Measurements from ENCODE around the gene GJC2.

The GJC2 gene

DNA sequence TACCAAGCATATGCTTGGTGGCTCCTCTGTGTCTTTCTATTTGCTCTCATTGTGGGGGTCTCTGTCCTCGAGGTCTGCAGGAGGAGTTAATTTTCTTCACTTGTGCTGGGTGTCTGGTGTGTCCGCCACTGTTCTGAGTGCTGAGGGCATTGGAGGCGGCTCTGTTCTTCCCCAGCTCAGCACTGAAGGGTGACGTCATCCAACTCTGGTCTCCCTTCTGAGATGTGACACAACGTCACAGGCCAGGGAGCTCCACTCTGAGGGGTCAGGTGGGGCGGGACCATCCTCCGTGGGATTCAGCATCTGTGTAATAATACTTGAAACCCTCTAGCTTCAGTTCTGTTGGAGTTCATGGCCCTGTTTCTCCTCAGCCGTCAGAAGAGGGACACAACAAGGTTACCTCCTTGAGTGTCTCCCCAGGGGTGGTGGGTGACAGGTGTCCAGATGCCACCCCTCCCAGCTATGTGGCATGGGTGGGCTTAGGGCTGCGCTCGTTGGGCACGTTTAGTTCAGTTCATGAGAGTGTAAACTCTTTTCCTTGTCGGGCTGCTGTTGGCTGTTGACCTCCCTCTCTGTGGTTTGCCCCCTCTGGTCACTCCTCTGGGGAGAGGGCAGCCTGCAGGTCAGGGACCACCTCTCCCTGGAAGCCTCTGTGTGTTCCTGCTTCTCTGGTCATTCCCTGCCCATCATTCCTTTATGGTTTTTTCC, 19.0 kb downstream of the GJC2 start:
- H3K27me3 ChIP-seq (ENCODE audit: insufficient read depth, low read length, poor library complexity): no peaks in the 10 kb centered on the region
- TF ChIP-seq, protein P1, sequence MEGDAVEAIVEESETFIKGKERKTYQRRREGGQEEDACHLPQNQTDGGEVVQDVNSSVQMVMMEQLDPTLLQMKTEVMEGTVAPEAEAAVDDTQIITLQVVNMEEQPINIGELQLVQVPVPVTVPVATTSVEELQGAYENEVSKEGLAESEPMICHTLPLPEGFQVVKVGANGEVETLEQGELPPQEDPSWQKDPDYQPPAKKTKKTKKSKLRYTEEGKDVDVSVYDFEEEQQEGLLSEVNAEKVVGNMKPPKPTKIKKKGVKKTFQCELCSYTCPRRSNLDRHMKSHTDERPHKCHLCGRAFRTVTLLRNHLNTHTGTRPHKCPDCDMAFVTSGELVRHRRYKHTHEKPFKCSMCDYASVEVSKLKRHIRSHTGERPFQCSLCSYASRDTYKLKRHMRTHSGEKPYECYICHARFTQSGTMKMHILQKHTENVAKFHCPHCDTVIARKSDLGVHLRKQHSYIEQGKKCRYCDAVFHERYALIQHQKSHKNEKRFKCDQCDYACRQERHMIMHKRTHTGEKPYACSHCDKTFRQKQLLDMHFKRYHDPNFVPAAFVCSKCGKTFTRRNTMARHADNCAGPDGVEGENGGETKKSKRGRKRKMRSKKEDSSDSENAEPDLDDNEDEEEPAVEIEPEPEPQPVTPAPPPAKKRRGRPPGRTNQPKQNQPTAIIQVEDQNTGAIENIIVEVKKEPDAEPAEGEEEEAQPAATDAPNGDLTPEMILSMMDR (IDR thresholded peaks at IDR 0.05; ENCODE audit: borderline replicate concordance, extremely low read depth, low read length, poor library complexity, severe bottlenecking): no peak
- no peak for TF ChIP-seq EZH2 (IDR thresholded peaks at IDR 0.05; ENCODE audit: borderline replicate concordance, low read depth, low read length, severe bottlenecking)

DNA sequence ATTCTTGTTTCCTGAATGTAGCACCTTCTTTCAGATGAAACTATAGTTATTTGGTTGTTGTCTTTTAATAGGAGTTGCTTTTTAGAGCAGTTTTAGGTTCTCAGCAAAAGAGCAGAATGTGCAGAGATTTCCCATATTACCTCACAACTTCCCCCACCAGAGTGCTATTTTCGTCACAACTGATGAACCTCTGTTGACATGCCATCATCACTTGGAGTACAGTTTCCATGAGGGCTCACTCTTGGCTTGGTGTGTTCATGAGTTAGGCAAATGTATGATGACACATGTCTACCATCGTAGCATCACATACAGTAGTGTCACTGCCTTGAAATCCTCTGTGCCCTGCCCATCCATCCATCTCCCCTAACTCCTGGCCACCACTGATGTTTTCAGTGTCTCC, 19.6 kb downstream of the GJC2 start:
- peaks cover 42% of the 10 kb centered on the region for H4K20me1 ChIP-seq (ENCODE audit: insufficient read depth, low read length)
- H3K4me1 ChIP-seq (ENCODE audit: insufficient read depth, low read length): peaks cover 22% of the 10 kb centered on the region
- H3K9ac ChIP-seq (ENCODE audit: low read depth, low read length): no peak overlapping the region
- no peaks in the 10 kb centered on the region for H3K9me3 ChIP-seq (ENCODE audit: insufficient read depth, low read length, severe bottlenecking)
- H3K27me3 ChIP-seq (ENCODE audit: insufficient read depth, low read length, poor library complexity): no peaks in the 10 kb centered on the region
- H3K27ac ChIP-seq (ENCODE audit: low read length): no peak overlapping the region
- no peak overlapping the region for H2AFZ ChIP-seq (ENCODE audit: low read depth, low read length)
- 0 out of 2 replicates have a peak, but pooled peaks cover 2% of the 10 kb centered on the region for H3K36me3 ChIP-seq (ENCODE audit: insufficient read depth, low read length)
- DNase-seq (no peak), ATAC-seq (ENCODE audit: insufficient read depth, low read depth) (no peak)
- no peak overlapping the region for H3K4me3 ChIP-seq (ENCODE audit: low read depth in 1 of 2, low read length in 2 of 2)
- no peak overlapping the region for H3K4me2 ChIP-seq (ENCODE audit: insufficient read depth, low read length)
- TF ChIP-seq, protein P1 (IDR thresholded peaks at IDR 0.05; ENCODE audit: borderline replicate concordance, extremely low read depth, low read length, poor library complexity, severe bottlenecking): no peak
- TF ChIP-seq EZH2 (IDR thresholded peaks at IDR 0.05; ENCODE audit: borderline replicate concordance, low read depth, low read length, severe bottlenecking): no peak
- peaks cover 41% of the 10 kb centered on the region for H3K79me2 ChIP-seq (ENCODE audit: insufficient read depth, low read length)

More for the DNA sequence above, 19.0 kb downstream of the GJC2 start:
- Histone ChIP-seq H2AFZ (ENCODE audit: low read depth, low read length) (no peak overlapping the region), H3K9me3 (ENCODE audit: insufficient read depth, low read length, severe bottlenecking) (no peaks in the 10 kb centered on the region), H3K79me2 (ENCODE audit: insufficient read depth, low read length) (peaks cover 40% of the 10 kb centered on the region), H3K4me1 (ENCODE audit: insufficient read depth, low read length) (peaks cover 24% of the 10 kb centered on the region), H3K27ac (ENCODE audit: low read length) (no peak overlapping the region), H4K20me1 (ENCODE audit: insufficient read depth, low read length) (peaks cover 39% of the 10 kb centered on the region), H3K4me2 (ENCODE audit: insufficient read depth, low read length) (no peak overlapping the region), H3K4me3 (ENCODE audit: low read depth in 1 of 2, low read length in 2 of 2) (no peak overlapping the region), H3K9ac (ENCODE audit: low read depth, low read length) (no peak overlapping the region), H3K36me3 (ENCODE audit: insufficient read depth, low read length) (0 out of 2 replicates have a peak, but pooled peaks cover 2% of the 10 kb centered on the region)
- DNase-seq (no peak), ATAC-seq (ENCODE audit: insufficient read depth, low read depth) (no peak)

DNA sequence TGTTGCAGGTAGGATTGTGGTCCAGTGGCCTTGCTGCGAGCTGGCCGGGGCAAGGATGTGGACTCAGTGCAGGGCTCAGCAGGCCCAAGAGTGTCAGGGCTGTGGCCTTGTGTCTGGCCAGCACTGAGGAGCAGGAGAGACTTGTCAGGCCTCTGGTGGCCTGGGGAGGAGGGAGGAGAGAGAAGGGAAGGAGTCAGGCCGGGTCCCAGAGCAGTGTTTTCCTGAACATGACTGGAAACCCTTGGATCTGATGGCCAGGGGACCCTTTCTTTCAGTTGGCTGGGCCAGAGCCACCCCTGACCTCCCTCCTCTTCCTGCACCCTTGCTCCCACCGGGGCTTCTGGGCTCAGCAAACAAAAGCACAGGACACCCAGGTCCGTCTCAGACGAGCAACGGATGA, 20.9 kb downstream of the GJC2 start:
- no peak for ATAC-seq (ENCODE audit: insufficient read depth, low read depth)
- TF ChIP-seq, protein P1 (IDR thresholded peaks at IDR 0.05; ENCODE audit: borderline replicate concordance, extremely low read depth, low read length, poor library complexity, severe bottlenecking): no peak
- TF ChIP-seq EZH2 (IDR thresholded peaks at IDR 0.05; ENCODE audit: borderline replicate concordance, low read depth, low read length, severe bottlenecking): no peak
- no peak overlapping the region for H3K4me2 ChIP-seq (ENCODE audit: insufficient read depth, low read length)
- H3K79me2 ChIP-seq (ENCODE audit: insufficient read depth, low read length): peaks cover 47% of the 10 kb centered on the region
- no peak overlapping the region for H3K27ac ChIP-seq (ENCODE audit: low read length)
- DNase-seq: no peak
- peaks cover 13% of the 10 kb centered on the region for H3K4me1 ChIP-seq (ENCODE audit: insufficient read depth, low read length)
- H3K9ac ChIP-seq (ENCODE audit: low read depth, low read length): no peak overlapping the region
- H3K4me3 ChIP-seq (ENCODE audit: low read depth in 1 of 2, low read length in 2 of 2): no peak overlapping the region
- no peaks in the 10 kb centered on the region for H3K9me3 ChIP-seq (ENCODE audit: insufficient read depth, low read length, severe bottlenecking)
- peaks cover 14% of the 10 kb centered on the region for H3K36me3 ChIP-seq (ENCODE audit: insufficient read depth, low read length)
- H3K27me3 ChIP-seq (ENCODE audit: insufficient read depth, low read length, poor library complexity): no peaks in the 10 kb centered on the region
- H2AFZ ChIP-seq (ENCODE audit: low read depth, low read length): no peak overlapping the region
- H4K20me1 ChIP-seq (ENCODE audit: insufficient read depth, low read length): peaks cover 52% of the 10 kb centered on the region

All from DND-41 (cell line).